GM19240 (cell line): Measurements from ENCODE around the gene MEG3.

Experiments used
- DNase-seq: peaks from one replicate; pipeline ENCODE4 v3.0.0; 2011; ENCODE audit warnings: low spot score; ENCODE audit not compliant: insufficient read length

The MEG3 gene

DNA sequence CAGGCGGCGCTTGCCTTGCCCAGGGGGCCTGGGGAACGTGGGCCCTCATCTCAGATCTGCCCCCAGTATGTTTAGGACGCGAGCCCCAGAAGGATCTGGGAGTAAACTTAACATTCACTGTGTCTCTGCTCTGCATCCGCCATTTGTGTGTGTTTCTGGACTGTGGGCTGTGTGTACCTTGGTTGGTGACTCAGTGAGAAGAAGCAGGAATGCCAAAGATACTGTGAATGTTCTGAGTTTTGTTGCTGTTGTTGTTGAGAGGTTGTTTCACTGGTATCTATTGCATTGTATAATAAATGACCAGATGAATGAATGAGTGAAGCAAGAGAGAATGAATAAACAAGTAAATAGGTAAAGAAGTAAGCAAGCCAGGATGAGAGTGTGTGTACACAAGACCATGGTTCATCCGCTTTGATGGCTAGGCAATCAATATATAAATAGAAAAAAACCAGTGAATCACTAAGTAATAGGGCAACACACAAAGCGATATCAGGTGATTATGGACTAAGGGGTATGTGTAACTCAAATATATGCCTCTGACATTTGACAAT, 20.5 kb downstream of the MEG3 start:
- DNase-seq: no peak

GRCh38 chr14:100849115-100849781, 23.3 kb downstream of the MEG3 start:
- DNase-seq: no peak

DNA sequence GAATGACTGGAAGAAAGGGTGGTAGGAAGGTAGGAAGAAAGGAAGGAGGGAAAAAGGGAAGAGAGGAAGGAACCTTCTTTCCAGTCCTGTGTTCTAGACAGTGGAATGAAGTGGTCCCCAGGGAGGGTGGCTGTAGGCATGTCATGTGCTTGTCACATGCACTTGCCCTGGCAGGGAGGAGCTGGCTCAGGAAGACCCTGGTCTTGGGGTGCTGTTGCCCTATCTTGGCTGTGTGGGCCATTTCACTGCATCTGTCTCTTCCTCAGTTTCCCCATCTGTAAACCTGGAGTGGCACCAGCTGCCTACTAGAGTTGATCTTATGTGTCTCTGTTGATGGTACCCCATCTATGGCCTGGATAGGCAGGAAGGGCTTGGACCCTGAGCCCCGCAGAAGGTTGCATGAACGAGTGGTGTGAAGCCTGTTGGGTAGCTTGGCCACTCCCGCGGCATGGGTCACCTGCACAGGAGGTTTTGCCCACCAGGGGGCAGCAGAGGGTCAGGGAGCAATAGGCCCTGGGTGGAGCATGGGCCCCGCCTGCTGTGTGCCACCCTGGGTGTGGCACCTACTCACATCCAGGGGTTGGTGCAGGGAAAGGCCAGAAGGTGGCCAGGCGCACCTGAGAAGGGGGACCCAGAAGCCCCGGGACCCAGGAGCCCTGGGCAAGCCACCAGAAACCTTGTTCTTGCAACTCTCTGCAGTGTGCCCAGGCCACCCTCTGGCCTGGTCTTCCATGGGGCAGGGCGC, 25.1 kb downstream of the MEG3 start:
- peak; percentile 52 for DNase-seq

- DNase-seq: no peak
Observed at GRCh38 chr14:100851586-100851916, 25.6 kb downstream of the MEG3 start.

DNA sequence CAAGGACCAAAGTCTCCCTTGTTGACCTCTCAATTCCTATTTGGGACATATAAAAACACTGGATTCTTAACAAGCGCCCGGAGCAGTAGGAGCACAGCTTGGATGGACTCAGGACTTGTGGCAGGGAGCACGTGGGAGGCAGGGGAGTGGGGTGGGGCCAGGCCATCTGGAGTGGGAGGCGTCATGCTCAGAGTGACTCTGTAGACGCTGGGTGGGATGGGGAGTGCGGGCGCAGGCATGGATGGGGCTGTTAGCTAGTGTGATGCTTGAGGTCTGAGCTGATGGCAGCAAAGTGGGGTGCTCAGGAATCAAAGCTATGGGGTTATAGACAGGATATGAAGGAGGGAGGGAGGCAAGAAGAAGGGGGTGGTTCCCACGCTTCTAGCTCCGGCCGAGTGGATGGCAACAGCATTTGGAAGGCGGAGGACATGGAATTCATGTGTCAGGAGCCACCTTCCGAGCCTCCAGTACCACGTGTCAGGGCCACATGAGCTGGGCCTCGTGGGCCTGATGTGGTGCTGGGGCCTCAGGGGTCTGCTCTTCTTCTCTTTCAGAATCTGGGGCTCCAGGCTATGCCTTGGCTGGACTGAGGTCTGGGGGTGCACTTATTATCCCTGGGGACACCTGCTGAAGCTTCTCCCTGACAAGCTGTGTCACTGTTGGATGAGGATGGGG, 26.2 kb downstream of the MEG3 start:
- DNase-seq: no peak

DNA sequence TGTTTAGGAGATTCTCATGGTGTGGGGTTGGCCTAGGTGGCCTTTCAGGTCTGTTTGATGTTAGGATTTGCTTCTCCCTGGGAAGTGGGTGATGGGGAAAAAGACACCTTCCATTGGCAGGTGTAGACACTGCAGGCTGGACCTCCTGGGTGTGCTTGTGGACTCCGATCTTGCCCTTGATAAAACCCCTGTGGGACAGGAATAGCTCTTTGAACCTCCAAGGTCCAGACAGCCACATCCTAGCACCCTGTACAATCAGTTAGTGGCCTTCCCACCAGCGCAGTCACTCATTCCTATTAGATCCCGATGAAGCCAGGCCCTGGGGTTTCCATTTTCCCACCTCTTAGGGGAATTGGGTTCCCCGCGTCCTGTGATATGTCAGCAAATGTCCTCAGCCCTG, 28.5 kb downstream of the MEG3 start:
- DNase-seq: no peak

GRCh38 chr14:100855256-100855930, 29.5 kb downstream of the MEG3 start:
- DNase-seq: no peak

GRCh38 chr14:100856056-100856950, 30.4 kb downstream of the MEG3 start:
- no peak for DNase-seq

GRCh38 chr14:100857233-100857922, 31.5 kb downstream of the MEG3 start:
- no peak for DNase-seq

DNA sequence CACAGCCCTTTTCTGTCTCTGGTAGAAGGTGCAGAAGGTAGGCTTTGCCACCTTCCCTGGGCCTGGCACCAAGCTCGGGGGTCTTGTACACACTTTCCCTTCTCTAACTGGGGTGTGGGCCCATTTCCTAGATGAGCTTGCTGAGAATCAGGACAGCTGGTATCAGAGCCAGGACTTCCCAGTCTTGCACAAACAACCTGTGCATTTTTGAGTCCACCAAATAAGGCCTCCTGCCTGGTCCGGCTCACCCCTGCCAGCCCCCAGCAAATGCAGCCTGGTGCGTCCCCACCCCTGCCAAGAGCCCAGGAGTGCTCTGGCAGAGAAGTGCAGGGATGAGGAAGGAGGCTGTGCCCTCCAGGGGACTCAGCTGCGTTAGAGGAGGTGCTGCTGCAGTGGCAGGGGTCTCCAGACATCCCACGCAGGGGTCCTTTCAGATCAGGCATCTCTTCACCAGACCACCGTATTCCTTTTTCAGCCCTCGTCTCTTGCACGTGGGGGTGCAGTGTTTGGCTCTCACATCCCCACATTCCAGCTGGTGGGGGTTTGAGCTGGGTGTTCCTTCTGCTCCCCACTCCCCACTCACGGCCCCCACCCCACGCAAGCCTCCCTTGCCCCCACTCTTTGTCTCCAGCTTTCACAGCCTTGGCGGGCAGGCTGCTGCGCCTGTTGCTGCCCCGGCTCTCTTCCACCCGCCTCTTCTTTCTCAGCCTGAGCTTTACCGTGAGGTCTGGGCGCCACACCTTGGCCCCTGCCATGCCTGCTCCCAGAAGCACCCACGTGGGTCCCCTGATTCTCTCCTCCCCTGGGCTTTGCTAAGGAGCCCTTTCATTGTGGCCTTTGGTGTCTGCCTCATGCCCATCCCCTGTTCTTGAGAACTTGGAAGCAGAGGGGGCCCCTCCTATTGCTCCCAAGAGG, 32.3 kb downstream of the MEG3 start:
- no peak for DNase-seq

DNA sequence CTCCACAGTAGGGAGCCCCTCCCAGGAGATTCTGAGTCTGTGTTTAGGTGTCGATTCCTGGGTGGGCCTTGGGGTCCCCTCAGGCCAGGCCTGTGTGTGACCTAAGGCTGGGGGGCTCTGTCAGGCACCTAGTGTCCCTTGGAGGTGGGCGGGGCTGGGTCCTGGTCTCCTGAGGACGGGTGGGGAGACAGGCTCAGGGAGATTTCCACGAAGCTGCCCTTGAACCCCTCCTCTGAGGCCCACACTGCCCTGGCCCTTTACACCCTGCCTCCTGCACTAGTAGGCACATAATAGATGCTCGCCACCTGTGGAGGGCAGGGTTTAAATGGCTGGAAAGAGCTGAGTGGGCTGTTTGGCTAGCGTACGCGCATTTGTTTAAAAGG, 32.9 kb downstream of the MEG3 start:
- no peak for DNase-seq

- no peak for DNase-seq
Observed at GRCh38 chr14:100859781-100860180, 33.9 kb downstream of the MEG3 start.

GRCh38 chr14:100860556-100861187, 34.8 kb downstream of the MEG3 start:
- DNase-seq: no peak

DNA sequence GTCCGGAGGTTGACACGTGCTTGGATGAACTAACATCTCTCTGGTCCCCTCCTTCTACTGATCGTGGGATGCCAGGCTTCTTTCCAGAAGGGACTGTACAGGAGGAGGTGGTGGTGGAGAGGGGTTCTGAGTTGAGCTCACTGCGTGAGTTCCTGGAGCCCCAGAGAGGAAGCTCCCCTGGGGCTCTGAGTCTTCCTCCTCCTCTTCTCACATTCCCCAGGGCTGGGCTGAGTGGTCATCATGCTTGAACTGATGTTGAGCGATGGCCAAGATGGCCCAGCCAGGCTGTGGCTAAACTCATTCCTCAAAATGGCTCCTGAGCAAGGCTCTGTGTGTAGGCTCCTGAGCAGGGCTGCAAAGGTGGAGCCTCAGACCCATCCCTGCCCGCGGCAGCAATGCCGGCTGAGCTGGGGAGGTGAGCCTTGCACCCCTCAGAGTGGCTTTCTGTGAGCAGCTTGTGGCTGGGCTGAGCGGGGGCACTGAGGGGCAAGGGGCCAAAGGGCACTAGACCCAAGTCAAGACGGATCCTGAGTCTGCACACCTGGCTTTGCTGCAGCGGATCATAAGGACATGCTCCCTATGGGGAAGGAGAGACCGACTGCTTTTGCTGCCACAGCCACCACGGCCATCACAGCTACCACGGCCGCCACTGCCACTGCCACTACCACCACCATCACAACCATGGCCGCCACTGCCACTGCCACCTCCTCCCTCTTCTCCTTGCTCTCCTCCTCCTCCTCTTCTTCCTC, 35.4 kb downstream of the MEG3 start:
- no peak for DNase-seq

- DNase-seq: no peak
Observed at GRCh38 chr14:100861937-100862247, 36.0 kb downstream of the MEG3 start.

DNA sequence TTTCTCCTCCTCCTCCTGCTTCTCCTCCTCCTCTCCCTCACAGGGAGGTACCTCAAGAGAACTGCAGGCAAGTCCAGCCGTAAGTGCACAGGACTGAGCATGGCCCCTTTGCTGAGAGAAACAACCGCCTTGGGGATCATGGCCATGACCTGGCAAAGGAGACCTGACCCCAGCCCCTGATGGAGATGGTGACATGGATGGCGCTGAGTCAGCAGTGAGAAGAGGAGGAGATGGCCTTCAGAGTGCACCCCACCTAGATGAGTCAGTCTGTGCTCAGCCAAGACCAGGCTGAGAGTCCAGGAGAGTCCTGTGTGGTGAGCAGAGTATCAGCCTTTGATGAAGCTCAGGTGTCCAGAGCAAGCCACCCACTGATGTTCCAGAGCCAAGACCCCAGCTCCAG, 36.4 kb downstream of the MEG3 start:
- no peak for DNase-seq

DNA sequence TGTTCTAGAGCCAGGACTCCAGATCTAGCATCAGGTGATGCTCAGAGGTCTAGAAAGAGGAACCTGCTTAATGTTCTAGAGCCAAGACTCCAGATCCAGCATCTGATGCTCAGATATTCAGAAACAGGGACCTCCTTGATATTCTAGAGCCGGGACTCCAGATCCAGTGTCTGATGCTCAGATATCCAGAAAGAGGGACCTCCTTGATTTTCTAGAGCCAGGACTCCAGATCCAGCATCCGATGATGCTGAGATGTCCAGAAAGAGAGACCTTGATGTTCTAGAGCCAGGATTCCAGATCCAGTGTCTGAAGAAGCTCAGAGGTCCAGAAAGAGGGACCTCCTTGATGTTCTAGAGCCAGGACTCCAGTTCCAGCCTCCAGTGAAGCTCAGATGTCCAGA, 36.9 kb downstream of the MEG3 start:
- DNase-seq: no peak

GRCh38 chr14:100864206-100864605, 38.3 kb downstream of the MEG3 start:
- DNase-seq: no peak
